Measurements from ENCODE around the gene TTC8.

- no peak for TF ChIP-seq CTCF (IDR thresholded peaks at IDR 0.05)
- no peak for TF ChIP-seq POLR2AphosphoS5 (IDR thresholded peaks at IDR 0.05)
- TF ChIP-seq POLR2A (IDR thresholded peaks at IDR 0.05; ENCODE audit: low read depth): no peak
- TF ChIP-seq EP300 (IDR thresholded peaks at IDR 0.05): no peak
These were observed 4.7 kb downstream of the TTC8 start for GRCh38 chr14:88829188-88829587.
